Urothelium cell line (cell line): ENCODE results near the gene ATP11A.

Experiments used
- DNase-seq: peaks from one replicate; pipeline ENCODE4 v3.0.0; 2011; ENCODE audit warnings: low spot score, mixed read lengths
- FAIRE-seq: peaks from 2 replicates; lab custom pipeline; 2011; peaks lifted over from hg19 to GRCh38; lab: Jason Lieb, UNC

Gene ATP11A

GRCh38 chr13:112756511-112756966 is 66.7 kb downstream of the ATP11A start:
- FAIRE-seq (no peak), DNase-seq (no peak)

GRCh38 chr13:112756967-112757758 is 67.3 kb downstream of the ATP11A start:
- no peak for FAIRE-seq

GRCh38 chr13:112757759-112758086 is 67.9 kb downstream of the ATP11A start:
- DNase-seq (no peak), FAIRE-seq (no peak)

More at GRCh38 chr13:112756967-112757758, 67.3 kb downstream of the ATP11A start:
- no peak for DNase-seq

GRCh38 chr13:112759053-112759452 is 69.2 kb downstream of the ATP11A start:
- DNase-seq (no peak), FAIRE-seq (no peak)

- FAIRE-seq: no peak
- DNase-seq: no peak
These were observed 70.0 kb downstream of the ATP11A start for GRCh38 chr13:112759827-112760226.

GRCh38 chr13:112760435-112760834 is 70.6 kb downstream of the ATP11A start:
- no peak for FAIRE-seq

GRCh38 chr13:112760931-112761330 is 71.1 kb downstream of the ATP11A start:
- no peak for DNase-seq
- no peak for FAIRE-seq

More at GRCh38 chr13:112760435-112760834, 70.6 kb downstream of the ATP11A start:
- DNase-seq: no peak

- FAIRE-seq: peak; percentile 66
- no peak for DNase-seq
These were observed 72.2 kb downstream of the ATP11A start for GRCh38 chr13:112761701-112762689.

GRCh38 chr13:112762690-112763080 is 72.8 kb downstream of the ATP11A start:
- no peak for FAIRE-seq
- DNase-seq: no peak

- no peak for DNase-seq
- FAIRE-seq: no peak
These were observed 74.2 kb downstream of the ATP11A start for GRCh38 chr13:112764028-112764427.

GRCh38 chr13:112764864-112765561 is 75.2 kb downstream of the ATP11A start:
- DNase-seq (no peak), FAIRE-seq (no peak)

- FAIRE-seq: no peak
- DNase-seq: no peak
These were observed 75.9 kb downstream of the ATP11A start for GRCh38 chr13:112765731-112766130.

- no peak for DNase-seq
- FAIRE-seq: no peak
These were observed 76.5 kb downstream of the ATP11A start for GRCh38 chr13:112766336-112766735.

- FAIRE-seq (no peak), DNase-seq (no peak)
These were observed 78.0 kb downstream of the ATP11A start for GRCh38 chr13:112767506-112768471.

- FAIRE-seq: no peak
- DNase-seq: no peak
These were observed 79.1 kb downstream of the ATP11A start for GRCh38 chr13:112768795-112769481.

- DNase-seq (no peak), FAIRE-seq (no peak)
These were observed 79.8 kb downstream of the ATP11A start for GRCh38 chr13:112769615-112770014.

GRCh38 chr13:112770504-112770903 is 80.7 kb downstream of the ATP11A start:
- no peak for DNase-seq
- no peak for FAIRE-seq

GRCh38 chr13:112771139-112771876 is 81.5 kb downstream of the ATP11A start:
- DNase-seq (no peak), FAIRE-seq (no peak)
